Measurements from ENCODE around the gene PGM3. TPM values are rescaled to one million over a fixed set of nuclear protein-coding genes. Genes with fewer than 3 reads are reported as not detected.

Gene PGM3
- total and polyA plus RNA-seq, 2 of the 4 experiments (the other 2 are of a cell fraction), result 68.4 to 336 TPM

GRCh38 chr6:83183082-83183828, 9.8 kb downstream of the PGM3 start:
- H2AK9ac ChIP-seq (replicated peaks; ENCODE audit: low read depth, low read length, poor library complexity), result no peak overlapping the region
- no peak overlapping the region for H2BK20ac ChIP-seq (ENCODE audit: low read depth, low read length)
- in situ Hi-C loops (cut with MboI; ENCODE audit: low sequenced_read_pairs), result no loop called here
- H3K36me3 ChIP-seq (ENCODE audit: control insufficient read depth, insufficient read depth, low read length), result peaks cover 36% of the 10 kb centered on the region
- H4K20me1 ChIP-seq (ENCODE audit: insufficient read depth, low read length), result peaks cover 21% of the 10 kb centered on the region; the same call in 1 of the 2 replicates
- ChIA-PET POLR2A (ENCODE audit: unreplicated experiment) (interaction anchor here (0.5 kb wide), 1 partner anchor 756 kb away, joined by 3 read pairs; no protein-coding TSS in a partner anchor), CTCF (interaction anchor here (0.6 to 1.3 kb wide), 3 partner anchors 33 to 331 kb away, joined by 3 to 6 read pairs (median 3); no protein-coding TSS in a partner anchor)
- no peaks in the 10 kb centered on the region for H3K9me3 ChIP-seq (ENCODE audit: control insufficient read depth, insufficient read depth, low read length)
- H3K27ac ChIP-seq (ENCODE audit: insufficient read depth, low read length), result no peak overlapping the region
- peak; percentile 97 for ATAC-seq (ENCODE audit: low read depth)
- H4K91ac ChIP-seq (ENCODE audit: insufficient read depth, low read depth, low read length), result no peak overlapping the region
- H2BK5ac ChIP-seq (ENCODE audit: low read depth, low read length, poor library complexity, severe bottlenecking), result peak overlapping the region; percentile 58
- no peak overlapping the region for H3K23ac ChIP-seq (ENCODE audit: low read depth, low read length)
- H3K4ac ChIP-seq (ENCODE audit: low read depth, low read length), result no peak overlapping the region
- H3K9ac ChIP-seq (ENCODE audit: low read depth, low read length), result no peak overlapping the region
- no peak overlapping the region for H3K4me3 ChIP-seq (ENCODE audit: insufficient read depth, low read depth, low read length)
- H4K8ac ChIP-seq (ENCODE audit: low read depth in 2 of 2, low read length in 2 of 2), result no peak overlapping the region
- H2AFZ ChIP-seq (replicated peaks; ENCODE audit: low read length, poor library complexity), result no peak overlapping the region
- peaks cover 2% of the 10 kb centered on the region for H3K4me1 ChIP-seq (ENCODE audit: control insufficient read depth, insufficient read depth, low read length)
- BruUV-seq (replicated peaks), result no TSS peak
- no CpG with 5 or more reads among the region's 9 CpGs for WGBS, 2 experiments (ENCODE audit: extremely low coverage in 2 of 2, insufficient read length in 1 of 2)
- H3K18ac ChIP-seq (ENCODE audit: low read depth, low read length), result no peak overlapping the region
- H3K4me2 ChIP-seq (ENCODE audit: low read depth, low read length), result no peak overlapping the region; the same call in 1 of the 2 replicates
- H3K9me1 ChIP-seq (ENCODE audit: insufficient read depth, low read length), result peaks cover 3% of the 10 kb centered on the region; the same call in 1 of the 2 replicates
- no peak overlapping the region for H4K5ac ChIP-seq (ENCODE audit: low read depth, low read length)
- no peak overlapping the region for H2AK5ac ChIP-seq (ENCODE audit: low read depth, low read length)
- DNase-seq, result peak; percentile 98
- H2BK15ac ChIP-seq (ENCODE audit: low read depth, low read length), result no peak overlapping the region
- no peak overlapping the region for H3K14ac ChIP-seq (replicated peaks; ENCODE audit: low read depth, low read length)
- H2BK120ac ChIP-seq (ENCODE audit: low read depth, low read length), result no peak overlapping the region
- dilution Hi-C loops (cut with HindIII; ENCODE audit: low sequenced_read_pairs, unreplicated experiment), result no loop called here
- peaks cover 29 to 40% of the 10 kb centered on the region in 2 experiments for H3K79me1 ChIP-seq (ENCODE audit: low read depth in 1 of 2, low read length in 2 of 2)
- no peak overlapping the region for H3K56ac ChIP-seq (ENCODE audit: extremely low read depth, insufficient read depth, low read length)
- no peaks in the 10 kb centered on the region for H3K27me3 ChIP-seq (ENCODE audit: control insufficient read depth, insufficient read depth, low read length)
- intact Hi-C loops (cut with micrococcal nuclease), result no loop called here
- TF ChIP-seq MAZ (IDR thresholded peaks at IDR 0.05; ENCODE audit: borderline replicate concordance, low read depth, low read length) (no peak), RCOR1 (IDR thresholded peaks at IDR 0.05; ENCODE audit: insufficient replicate concordance, low read length) (no peak), RFX5 (IDR thresholded peaks at IDR 0.05; ENCODE audit: low read depth, low read length) (no peak), USF2 (IDR thresholded peaks at IDR 0.05; ENCODE audit: low read depth, low read length) (no peak), NFE2L2 (IDR thresholded peaks at IDR 0.05; ENCODE audit: low read depth, low read length) (no peak), POLR2A (IDR thresholded peaks at IDR 0.05; ENCODE audit: low read depth, low read length) (0 out of 2 replicates have a peak, but pooled peaks have one; percentile 35), CHD1 (IDR thresholded peaks at IDR 0.05; ENCODE audit: low read depth, low read length) (no peak), SMC3 (IDR thresholded peaks at IDR 0.05; ENCODE audit: low read depth, low read length) (no peak), CTCF (conservative IDR thresholded peaks at IDR 0.05; ENCODE audit: low read depth, low read length) (no peak), ELK1 (IDR thresholded peaks at IDR 0.05; ENCODE audit: borderline replicate concordance, low read depth, low read length) (no peak), MAFK (IDR thresholded peaks at IDR 0.05; ENCODE audit: low read depth, low read length) (no peak), FOS (IDR thresholded peaks at IDR 0.05; ENCODE audit: low read depth, low read length) (peak; percentile 71), MXI1 (IDR thresholded peaks at IDR 0.05; ENCODE audit: borderline replicate concordance, low read depth, low read length) (no peak), RAD21 (IDR thresholded peaks at IDR 0.05; ENCODE audit: low read length) (no peak; the same call in 1 of the 2 replicates), CEBPB (IDR thresholded peaks at IDR 0.05; ENCODE audit: low read depth, low read length) (peak; percentile 94)
